B cell (primary cell): Measurements from ENCODE around the gene AFF3. TPM values are rescaled to one million over a fixed set of nuclear protein-coding genes. Genes with fewer than 3 reads are reported as not detected.

Source experiments
- ATAC-seq: fragments of 200-7000 bp; cut with Tn5 transposase; one replicate; pipeline ENCODE4 v1.10.0; 2021; ENCODE audit warnings: low read depth, mild to moderate bottlenecking, moderate number of reproducible peaks, moderate library complexity
- CTCF ChIA-PET: fragments of 350-600 bp; sonication (Branson Sonifier 250); formaldehyde crosslinking; loops from one replicate; lab custom pipeline; 2021; ENCODE audit warnings: antibody characterized with exemption, inconsistent platforms; lab: Charles Lee
- POLR2A ChIA-PET: fragments of 350-600 bp; sonication (Branson Sonifier 250); formaldehyde crosslinking; loops from one replicate; lab custom pipeline; 2021; ENCODE audit warnings: antibody characterized with exemption; lab: Charles Lee
- DNase-seq: peaks from one replicate; pipeline ENCODE4 v3.0.0; 2013
- H2AFZ ChIP-seq: 2 replicates; pipeline ENCODE4 v1.6.1; 2012; ENCODE audit warnings: mild to moderate bottlenecking, low read depth, low read length; ENCODE audit not compliant: insufficient read depth, poor library complexity, severe bottlenecking
- H3K27ac ChIP-seq, 2 donors: 1 replicate in 1 of 2; 2 replicates in 1 of 2; pipeline ENCODE4 v1.5.1; 2012 to 2013; ENCODE audit warnings: low read length in 2 of 2, mild to moderate bottlenecking in 2 of 2, moderate library complexity in 1 of 2
- H3K27me3 ChIP-seq, 4 experiments: fragments of 200-600 bp in 1 of 4; sonication (generic) in 1 of 4; replicated peaks in 1 of 4; 1 replicate in 2 of 4; 2 replicates in 2 of 4; pipeline versions ENCODE4 v1.6.1 to v1.7.0; 2013 to 2016; ENCODE audit warnings: low read length in 3 of 4, mild to moderate bottlenecking in 2 of 4, mixed read lengths in 1 of 4, moderate library complexity in 1 of 4; ENCODE audit not compliant: insufficient read depth in 4 of 4, control insufficient read depth in 3 of 4; ENCODE audit errors: control extremely low read depth in 1 of 4
- H3K36me3 ChIP-seq, 2 experiments: replicated peaks in 1 of 2; 1 replicate in 1 of 2; 2 replicates in 1 of 2; pipeline versions ENCODE4 v1.6.1 to v1.7.1; 2013; ENCODE audit warnings: low read length in 1 of 2; ENCODE audit not compliant: insufficient read depth in 2 of 2, control insufficient read depth in 1 of 2; ENCODE audit errors: control extremely low read depth in 1 of 2, extremely low read depth in 1 of 2
- H3K4me1 ChIP-seq, 2 donors: fragments of 200-600 bp in 1 of 2; sonication (generic) in 1 of 2; 1 replicate in 1 of 2; 2 replicates in 1 of 2; pipeline versions ENCODE4 v1.5.1 to v1.6.1; 2013 to 2017; ENCODE audit warnings: low read length in 2 of 2; ENCODE audit not compliant: control insufficient read depth in 2 of 2, insufficient read depth in 2 of 2
- H3K4me2 ChIP-seq: replicated peaks from 2 replicates; pipeline ENCODE3; 2012; ENCODE audit warnings: mild to moderate bottlenecking, low read depth, low read length; ENCODE audit not compliant: poor library complexity, severe bottlenecking
- H3K4me3 ChIP-seq, 5 experiments: fragments of 200-600 bp in 1 of 5; sonication (generic) in 1 of 5; 1 replicate in 3 of 5; 2 replicates in 2 of 5; pipeline versions ENCODE4 v1.5.1 to v1.7.0; 2011 to 2016; ENCODE audit warnings: low read length in 4 of 5, mild to moderate bottlenecking in 4 of 5, low read depth in 2 of 5, control low read depth in 1 of 5, moderate library complexity in 1 of 5; ENCODE audit not compliant: insufficient read depth in 1 of 5; ENCODE audit errors: control extremely low read depth in 1 of 5, extremely low read depth in 1 of 5
- H3K79me2 ChIP-seq: fragments of 200-600 bp; sonication (generic); one replicate; pipeline ENCODE4 v1.6.0; 2016; ENCODE audit warnings: low read length; ENCODE audit not compliant: control insufficient read depth, insufficient read depth
- H3K9ac ChIP-seq: fragments of 200-600 bp; sonication (generic); 2 replicates; pipeline ENCODE4 v1.6.1; 2017; ENCODE audit warnings: mild to moderate bottlenecking, low read length, moderate library complexity
- H3K9me3 ChIP-seq, 3 donors: one replicate each; pipeline versions ENCODE4 v1.6.1 to v1.7.1; 2013; ENCODE audit warnings: low read length in 2 of 3; ENCODE audit not compliant: control insufficient read depth in 2 of 3, insufficient read depth in 1 of 3; ENCODE audit errors: control extremely low read depth in 1 of 3
- H4K20me1 ChIP-seq: 2 replicates; pipeline ENCODE4 v1.6.0; 2012; ENCODE audit warnings: mild to moderate bottlenecking, low read length; ENCODE audit not compliant: insufficient read depth, control insufficient read depth, poor library complexity, severe bottlenecking
- H3K27ac Mint-ChIP-seq: one replicate; pipeline ENCODE4 v1.8.0; 2021; ENCODE audit warnings: mixed read lengths
- H3K27me3 Mint-ChIP-seq: one replicate; pipeline ENCODE4 v1.8.0; 2021; ENCODE audit warnings: mixed read lengths
- H3K4me1 Mint-ChIP-seq: one replicate; pipeline ENCODE4 v1.8.0; 2021; ENCODE audit warnings: mixed read lengths
- H3K4me3 Mint-ChIP-seq: one replicate; pipeline ENCODE4 v1.8.0; 2021; ENCODE audit warnings: mixed read lengths
- H3K9me3 Mint-ChIP-seq: one replicate; pipeline ENCODE4 v1.8.0; 2022; ENCODE audit warnings: mixed read lengths; ENCODE audit not compliant: insufficient read depth
- EZH2 ChIP-seq: IDR thresholded peaks from 2 replicates; pipeline ENCODE4 v1.6.1; 2012; ENCODE audit warnings: borderline replicate concordance, low read depth, mild to moderate bottlenecking, moderate library complexity, low read length; ENCODE audit not compliant: insufficient read depth, poor library complexity, severe bottlenecking
- WGBS: methylation state at CpG from one replicate; pipeline ENCODE4 v1.1.5; 2013; ENCODE audit warnings: missing lambda C conversion rate; ENCODE audit not compliant: insufficient coverage; 5-methylcytosine and 5-hydroxymethylcytosine counted together
- intact Hi-C: fragments of 100-400 bp; cut with micrococcal nuclease; formaldehyde crosslinking; loops from one replicate; pipeline ENCODE4 v1.10.0; 2022
- polyA plus RNA-seq: library from polyadenylated mRNA; depleted of rRNA; stranded (reverse); fragments of >200 nt; gene quantifications from 2 replicates; pipeline ENCODE4 v1.2.3, GENCODE V29; 2012
- total RNA-seq, 2 donors: library from RNA; stranded (reverse); fragments of 120-200 nt in 1 of 2; gene quantifications; 1 replicate in 1 of 2; 2 replicates in 1 of 2; pipeline versions ENCODE4 v1.2.3 to v1.2.4, GENCODE V29; 2013 to 2022
- TF ChIP-seq, protein P1 (sequence below): fragments of 200-600 bp; IDR thresholded peaks from one replicate; pipeline ENCODE4 v1.8.0; 2022; ENCODE audit warnings: antibody characterized with exemption, mild to moderate bottlenecking

Gene AFF3
- total and polyA plus RNA-seq, 2 donors (not counting 1 experiment from before 2014, with no cell fraction given) = 117 to 830 TPM

DNA sequence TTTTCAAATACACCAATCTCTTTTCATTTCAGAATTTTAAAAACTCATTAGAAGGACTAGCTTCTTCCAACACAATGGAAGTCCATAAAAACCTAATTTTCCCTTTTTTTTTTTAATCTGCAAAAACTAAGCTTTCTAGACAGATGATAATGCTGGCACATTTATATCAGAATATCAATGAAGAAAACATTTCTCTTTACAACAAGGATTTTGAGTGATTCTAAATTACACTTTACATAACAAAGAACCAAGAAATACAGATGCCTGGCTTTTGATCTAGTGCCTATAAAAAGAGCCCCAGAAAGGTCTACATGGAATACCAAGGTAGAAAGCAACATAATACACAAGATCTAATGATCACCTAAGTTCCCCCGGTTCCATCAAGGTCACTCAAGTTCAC, 108.0 kb downstream of the AFF3 start:
- ATAC-seq = no peak
- no peak overlapping the region for H3K9ac ChIP-seq
- intact Hi-C loops = loop anchor here (5.0 kb wide), 1 partner anchor 38 kb away; no protein-coding TSS in a partner anchor
- WGBS = no CpG with 5 or more reads among the region's 1 CpG
- no peak overlapping the region for H3K4me2 ChIP-seq
- TF ChIP-seq, protein P1, sequence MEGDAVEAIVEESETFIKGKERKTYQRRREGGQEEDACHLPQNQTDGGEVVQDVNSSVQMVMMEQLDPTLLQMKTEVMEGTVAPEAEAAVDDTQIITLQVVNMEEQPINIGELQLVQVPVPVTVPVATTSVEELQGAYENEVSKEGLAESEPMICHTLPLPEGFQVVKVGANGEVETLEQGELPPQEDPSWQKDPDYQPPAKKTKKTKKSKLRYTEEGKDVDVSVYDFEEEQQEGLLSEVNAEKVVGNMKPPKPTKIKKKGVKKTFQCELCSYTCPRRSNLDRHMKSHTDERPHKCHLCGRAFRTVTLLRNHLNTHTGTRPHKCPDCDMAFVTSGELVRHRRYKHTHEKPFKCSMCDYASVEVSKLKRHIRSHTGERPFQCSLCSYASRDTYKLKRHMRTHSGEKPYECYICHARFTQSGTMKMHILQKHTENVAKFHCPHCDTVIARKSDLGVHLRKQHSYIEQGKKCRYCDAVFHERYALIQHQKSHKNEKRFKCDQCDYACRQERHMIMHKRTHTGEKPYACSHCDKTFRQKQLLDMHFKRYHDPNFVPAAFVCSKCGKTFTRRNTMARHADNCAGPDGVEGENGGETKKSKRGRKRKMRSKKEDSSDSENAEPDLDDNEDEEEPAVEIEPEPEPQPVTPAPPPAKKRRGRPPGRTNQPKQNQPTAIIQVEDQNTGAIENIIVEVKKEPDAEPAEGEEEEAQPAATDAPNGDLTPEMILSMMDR = no peak
- TF ChIP-seq EZH2 = no peak
- no peaks in the 10 kb centered on the region for H3K27me3 ChIP-seq
- no peak overlapping the region for H3K4me3 ChIP-seq
- no peak for DNase-seq
- H3K36me3 ChIP-seq = peaks cover 2 to 13% of the 10 kb centered on the region in 2 experiments
- peaks cover 89% of the 10 kb centered on the region for H3K79me2 ChIP-seq
- H3K4me1 ChIP-seq = peaks cover 3 to 8% of the 10 kb centered on the region in 2 donors
- peaks cover 4% of the 10 kb centered on the region for H3K9me3 Mint-ChIP-seq
- H3K9me3 ChIP-seq = no peaks in the 10 kb centered on the region
- peaks cover 53% of the 10 kb centered on the region for H3K4me1 Mint-ChIP-seq
- H4K20me1 ChIP-seq = peaks cover 80% of the 10 kb centered on the region
- no peak overlapping the region for H3K27ac Mint-ChIP-seq
- CTCF ChIA-PET = no interaction called here
- POLR2A ChIA-PET = interaction anchor here (0.5 kb wide), 1 partner anchor 10 kb away, joined by 5 read pairs; no protein-coding TSS in a partner anchor
- H2AFZ ChIP-seq = no peak overlapping the region
- H3K4me3 Mint-ChIP-seq = no peak overlapping the region
- peak overlapping the region in 1 of 2 donors; percentile 28 for H3K27ac ChIP-seq
- no peaks in the 10 kb centered on the region for H3K27me3 Mint-ChIP-seq

DNA sequence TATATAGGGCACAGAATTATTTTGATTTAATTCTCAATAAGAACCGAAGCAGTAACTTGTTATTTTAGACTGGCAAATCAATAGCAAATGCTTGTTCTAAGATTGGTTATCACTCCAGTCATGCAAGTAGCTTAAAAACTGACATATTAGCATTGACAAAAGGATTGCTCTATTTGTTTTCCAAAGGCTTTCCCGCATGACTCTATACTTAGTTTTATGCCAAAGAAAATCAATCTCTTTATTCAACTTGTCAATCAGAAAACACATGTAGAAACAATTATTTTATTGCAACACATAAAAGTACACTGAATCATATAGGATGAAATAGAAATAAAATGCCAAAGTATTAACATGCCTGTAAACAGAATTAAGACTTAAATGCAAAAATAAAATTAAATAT, 108.4 kb downstream of the AFF3 start:
- no peak overlapping the region for H3K27ac Mint-ChIP-seq
- H3K9ac ChIP-seq = no peak overlapping the region
- H3K4me1 Mint-ChIP-seq = peaks cover 56% of the 10 kb centered on the region
- DNase-seq (no peak), ATAC-seq (no peak)
- intact Hi-C loops = loop anchor here (5.0 kb wide), 1 partner anchor 38 kb away; no protein-coding TSS in a partner anchor
- no peak overlapping the region for H3K4me3 Mint-ChIP-seq
- H3K4me3 ChIP-seq = no peak overlapping the region
- H3K27me3 ChIP-seq = no peaks in the 10 kb centered on the region
- no CpG with 5 or more reads among the region's 2 CpGs for WGBS
- H3K36me3 ChIP-seq = peaks cover 4 to 16% of the 10 kb centered on the region in 2 experiments
- no peak overlapping the region for H3K27ac ChIP-seq
- CTCF ChIA-PET = no interaction called here
- H2AFZ ChIP-seq = no peak overlapping the region
- peaks cover 4% of the 10 kb centered on the region for H3K9me3 Mint-ChIP-seq
- peaks cover 89% of the 10 kb centered on the region for H3K79me2 ChIP-seq
- peaks cover 6 to 8% of the 10 kb centered on the region in 2 donors for H3K4me1 ChIP-seq
- no peaks in the 10 kb centered on the region for H3K27me3 Mint-ChIP-seq
- POLR2A ChIA-PET = no interaction called here
- H3K4me2 ChIP-seq = no peak overlapping the region
- TF ChIP-seq, protein P1 = no peak
- TF ChIP-seq EZH2 = no peak
- peaks cover 80% of the 10 kb centered on the region for H4K20me1 ChIP-seq
- no peaks in the 10 kb centered on the region for H3K9me3 ChIP-seq
